AG09309 (cell line): ENCODE measurements around the gene CREB5.

ENCODE experiments used
- DNase-seq: peaks from one replicate; pipeline ENCODE4 v3.0.0-alpha.2; 2010; ENCODE audit warnings: low read depth
- H3K4me3 ChIP-seq: 2 replicates; pipeline ENCODE4 v1.5.1; 2011; ENCODE audit warnings: mild to moderate bottlenecking, low read depth, low read length, moderate library complexity; ENCODE audit not compliant: control insufficient read depth
- TF ChIP-seq, protein P1 (sequence below): IDR thresholded peaks from 2 replicates; pipeline ENCODE4 v1.5.1; 2011; ENCODE audit warnings: mild to moderate bottlenecking, low read depth, low read length, inconsistent platforms; ENCODE audit not compliant: insufficient read depth, control insufficient read depth; ENCODE audit errors: missing control alignments

The CREB5 gene

DNA sequence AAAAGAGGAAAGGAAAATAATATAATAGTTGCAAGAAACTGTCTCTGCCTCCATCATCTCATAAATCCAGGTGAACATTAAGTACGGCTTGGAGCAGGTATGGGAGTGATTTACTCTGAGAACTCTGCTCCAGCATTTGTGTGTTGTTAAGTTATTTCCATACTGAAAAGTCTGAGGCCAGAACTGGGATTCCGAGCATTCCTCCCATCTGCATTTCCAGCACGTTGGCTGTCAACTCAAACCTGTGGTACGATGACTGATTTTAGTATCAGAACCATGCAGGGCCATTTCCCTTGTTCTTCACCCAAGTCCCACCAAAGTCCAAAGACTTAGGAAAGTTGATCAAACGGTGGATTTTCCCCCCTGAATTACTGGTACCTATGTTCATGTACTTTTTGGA is 104.9 kb downstream of the CREB5 start:
- DNase-seq = no peak
- TF ChIP-seq, protein P1, sequence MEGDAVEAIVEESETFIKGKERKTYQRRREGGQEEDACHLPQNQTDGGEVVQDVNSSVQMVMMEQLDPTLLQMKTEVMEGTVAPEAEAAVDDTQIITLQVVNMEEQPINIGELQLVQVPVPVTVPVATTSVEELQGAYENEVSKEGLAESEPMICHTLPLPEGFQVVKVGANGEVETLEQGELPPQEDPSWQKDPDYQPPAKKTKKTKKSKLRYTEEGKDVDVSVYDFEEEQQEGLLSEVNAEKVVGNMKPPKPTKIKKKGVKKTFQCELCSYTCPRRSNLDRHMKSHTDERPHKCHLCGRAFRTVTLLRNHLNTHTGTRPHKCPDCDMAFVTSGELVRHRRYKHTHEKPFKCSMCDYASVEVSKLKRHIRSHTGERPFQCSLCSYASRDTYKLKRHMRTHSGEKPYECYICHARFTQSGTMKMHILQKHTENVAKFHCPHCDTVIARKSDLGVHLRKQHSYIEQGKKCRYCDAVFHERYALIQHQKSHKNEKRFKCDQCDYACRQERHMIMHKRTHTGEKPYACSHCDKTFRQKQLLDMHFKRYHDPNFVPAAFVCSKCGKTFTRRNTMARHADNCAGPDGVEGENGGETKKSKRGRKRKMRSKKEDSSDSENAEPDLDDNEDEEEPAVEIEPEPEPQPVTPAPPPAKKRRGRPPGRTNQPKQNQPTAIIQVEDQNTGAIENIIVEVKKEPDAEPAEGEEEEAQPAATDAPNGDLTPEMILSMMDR = no peak

DNA sequence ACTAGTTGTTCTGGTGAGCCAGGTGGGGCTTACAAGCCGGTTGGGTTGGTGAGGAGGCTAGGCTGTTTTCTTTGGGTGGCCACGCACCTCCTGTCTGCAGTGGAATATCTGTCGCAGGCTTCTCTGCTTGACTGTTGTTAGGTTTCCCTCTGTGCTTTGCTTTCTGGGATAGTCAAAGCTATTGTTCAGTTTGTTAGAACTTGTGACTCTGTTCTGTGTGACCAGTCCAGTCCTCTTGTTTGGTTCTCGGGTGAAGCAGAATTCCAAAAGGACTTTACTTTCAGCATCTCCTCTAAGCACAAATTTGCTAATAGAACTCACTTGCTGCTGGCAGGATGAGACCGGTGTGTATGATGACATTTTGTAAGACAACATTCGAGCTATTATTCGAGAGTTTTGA is 105.3 kb downstream of the CREB5 start:
- no peak overlapping the region for H3K4me3 ChIP-seq
- DNase-seq = no peak
- TF ChIP-seq, protein P1 = no peak

More for the DNA sequence above, 104.9 kb downstream of the CREB5 start:
- no peak overlapping the region for H3K4me3 ChIP-seq

DNA sequence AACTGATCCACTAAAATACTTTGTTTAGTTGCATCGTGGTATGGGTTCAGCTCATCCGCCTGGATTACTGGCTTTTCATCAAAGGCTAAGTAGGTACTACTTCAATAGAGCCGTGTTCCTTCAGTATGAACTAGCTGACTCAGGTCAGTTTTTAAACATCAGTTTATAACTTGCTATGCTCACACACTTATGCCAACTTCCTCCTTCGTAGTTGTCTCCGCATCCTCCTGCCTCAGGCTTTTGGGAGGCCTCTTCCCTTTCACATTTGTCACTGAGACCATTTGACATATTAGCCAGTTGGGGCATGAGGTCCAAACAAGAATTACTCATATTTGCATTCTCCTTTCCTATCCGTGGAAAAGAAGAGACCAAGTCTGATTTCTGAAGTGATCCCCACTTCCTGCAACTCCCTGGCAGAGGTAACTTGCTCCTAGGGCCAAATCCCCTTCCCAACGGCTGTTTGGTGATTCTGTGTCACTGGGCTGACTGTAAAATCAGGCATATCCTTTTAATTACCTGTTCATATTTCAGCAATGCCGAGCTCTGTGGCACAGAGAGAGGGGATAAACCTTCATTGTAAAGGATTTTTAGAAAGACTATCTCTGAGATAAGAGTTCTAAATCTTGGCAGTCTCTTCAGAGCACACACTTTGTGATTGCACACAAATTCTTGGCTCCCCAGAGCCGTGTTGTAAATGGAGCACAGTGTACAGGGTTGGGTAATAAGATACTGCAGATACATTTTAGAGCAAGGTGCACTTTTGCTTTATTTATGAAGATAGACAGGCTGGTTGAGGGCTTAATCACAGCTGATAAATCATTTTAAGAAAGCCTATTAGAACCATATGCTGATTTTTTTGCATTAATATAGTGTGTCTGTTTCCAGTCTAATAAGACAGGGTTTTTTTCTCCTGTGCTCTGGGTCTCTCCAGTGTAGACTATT is 108.0 kb downstream of the CREB5 start:
- no peak overlapping the region for H3K4me3 ChIP-seq
- no peak for DNase-seq
- TF ChIP-seq, protein P1 = no peak

DNA sequence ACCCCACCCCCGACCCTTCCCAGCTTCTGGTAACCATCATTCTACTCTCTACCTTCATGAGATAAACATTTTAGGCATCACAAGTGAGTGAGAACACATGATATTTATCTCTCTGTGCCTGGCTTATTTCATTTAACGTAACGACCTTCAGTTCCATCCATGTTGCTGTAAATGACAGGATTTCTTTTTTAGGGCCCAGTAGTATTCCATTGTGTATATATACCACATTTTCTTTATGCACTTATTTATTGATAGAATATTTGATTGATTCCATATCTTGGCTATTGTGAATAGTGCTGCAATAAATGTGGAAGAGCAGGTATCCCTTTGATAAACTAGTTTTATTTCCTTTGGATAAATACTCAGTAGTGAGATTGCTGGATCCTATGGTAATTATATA is 112.7 kb downstream of the CREB5 start:
- DNase-seq = no peak
- TF ChIP-seq, protein P1 = no peak
- H3K4me3 ChIP-seq = no peak overlapping the region

DNA sequence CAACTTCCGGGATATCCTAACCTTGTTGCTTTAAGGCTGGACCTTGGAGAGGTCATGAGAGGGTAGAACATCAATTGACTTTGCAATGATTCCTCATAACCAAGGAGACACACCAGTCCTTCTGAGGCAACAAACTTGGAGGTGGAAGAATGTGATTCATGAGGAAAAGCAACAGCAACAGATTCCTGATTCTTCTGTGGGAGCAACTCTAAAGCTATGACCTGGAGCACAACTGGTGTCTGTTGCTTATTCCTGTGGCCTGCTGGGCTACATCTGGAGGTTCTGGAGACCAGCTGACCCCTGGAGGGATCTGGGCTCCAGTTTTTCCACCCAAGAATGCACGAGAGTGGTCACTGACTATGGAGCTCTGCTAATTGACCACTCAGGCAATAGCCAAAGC is 116.6 kb downstream of the CREB5 start:
- no peak for DNase-seq
- no peak overlapping the region for H3K4me3 ChIP-seq
- TF ChIP-seq, protein P1 = no peak

DNA sequence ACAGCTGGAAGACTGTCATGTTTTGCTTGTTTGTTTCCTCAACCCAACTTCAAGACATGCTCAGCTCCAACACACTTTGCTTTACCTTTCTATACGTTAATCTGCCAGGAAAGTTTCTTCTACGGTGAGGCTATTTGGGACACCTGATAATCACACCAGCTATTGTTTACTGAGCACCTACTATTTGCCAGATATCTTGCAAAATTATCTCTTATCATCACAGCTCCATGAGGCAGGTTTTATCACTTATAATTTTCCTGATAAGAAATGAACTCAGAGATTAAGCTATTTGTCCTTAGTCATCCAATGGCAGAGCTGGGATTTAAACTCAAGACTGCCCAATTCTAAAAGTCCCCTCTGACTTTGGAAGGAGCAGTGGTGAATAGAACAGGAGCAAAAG is 117.4 kb downstream of the CREB5 start:
- TF ChIP-seq, protein P1 = no peak
- DNase-seq = no peak
- H3K4me3 ChIP-seq = no peak overlapping the region
